Progenitor cell of endocrine pancreas (in vitro differentiated cells): ENCODE measurements around the gene HBG2. TPM values are rescaled to one million over a fixed set of nuclear protein-coding genes. Genes with fewer than 3 reads are reported as not detected.
"Not testable (repeated sequence)": the region's sequence is repeated elsewhere in the genome, so short reads cannot be mapped to it uniquely, and the experiment has no call there.

Experiments
- DNase-seq: peaks from one replicate; pipeline ENCODE4 v3.0.0; 2021; ENCODE audit warnings: low spot score; ENCODE audit not compliant: unreplicated experiment
- H3K27ac Mint-ChIP-seq: 2 replicates; pipeline ENCODE4 v1.8.0; 2021; ENCODE audit warnings: mild to moderate bottlenecking, moderate library complexity, mixed read lengths
- H3K27me3 Mint-ChIP-seq: 2 replicates; pipeline ENCODE4 v1.8.0; 2021; ENCODE audit warnings: mixed read lengths
- H3K36me3 Mint-ChIP-seq: 2 replicates; pipeline ENCODE4 v1.8.0; 2022; ENCODE audit warnings: mixed read lengths; ENCODE audit not compliant: insufficient read depth
- H3K4me1 Mint-ChIP-seq: 2 replicates; pipeline ENCODE4 v1.8.0; 2021; ENCODE audit warnings: low read depth, mixed read lengths
- H3K4me3 Mint-ChIP-seq: 2 replicates; pipeline ENCODE4 v1.8.0; 2021; ENCODE audit warnings: low read depth, mild to moderate bottlenecking, moderate library complexity, mixed read lengths
- H3K9me3 Mint-ChIP-seq: 2 replicates; pipeline ENCODE4 v1.8.0; 2021; ENCODE audit warnings: low read depth, mixed read lengths
- total RNA-seq: library from RNA; stranded (reverse); gene quantifications from 2 replicates; pipeline ENCODE4 v1.2.1, GENCODE V29; 2021
- TF ChIP-seq, protein P1 (sequence below): fragments of 200-600 bp; sonication (generic); IDR thresholded peaks from one replicate; pipeline ENCODE4 v1.5.0; 2021; ENCODE audit warnings: antibody characterized with exemption, mild to moderate bottlenecking; ENCODE audit not compliant: unreplicated experiment

HBG2 gene
- total RNA-seq, 1 donor from 2014 or later = not detected

DNA sequence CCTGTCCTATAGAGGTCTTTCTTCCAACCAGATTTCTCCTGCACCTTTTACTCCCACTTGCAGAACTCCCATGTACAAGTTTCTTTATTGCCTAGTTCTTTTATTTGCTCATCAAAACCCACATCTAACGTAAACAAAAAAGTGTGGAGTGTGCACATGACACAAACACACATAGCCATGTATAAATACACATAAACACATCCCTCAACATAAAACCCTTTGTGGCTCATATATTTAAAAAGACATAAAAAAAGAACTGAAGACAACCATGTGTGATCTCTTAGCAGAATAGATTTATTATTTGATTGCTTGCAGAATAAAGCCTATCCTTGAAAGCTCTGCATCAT is 1.7 kb downstream of the HBG2 start:
- peaks cover 7% of the 10 kb centered on the region for H3K4me1 Mint-ChIP-seq
- no peak overlapping the region for H3K27ac Mint-ChIP-seq
- H3K4me3 Mint-ChIP-seq = no peak overlapping the region
- no peaks in the 10 kb centered on the region for H3K36me3 Mint-ChIP-seq
- TF ChIP-seq, protein P1, sequence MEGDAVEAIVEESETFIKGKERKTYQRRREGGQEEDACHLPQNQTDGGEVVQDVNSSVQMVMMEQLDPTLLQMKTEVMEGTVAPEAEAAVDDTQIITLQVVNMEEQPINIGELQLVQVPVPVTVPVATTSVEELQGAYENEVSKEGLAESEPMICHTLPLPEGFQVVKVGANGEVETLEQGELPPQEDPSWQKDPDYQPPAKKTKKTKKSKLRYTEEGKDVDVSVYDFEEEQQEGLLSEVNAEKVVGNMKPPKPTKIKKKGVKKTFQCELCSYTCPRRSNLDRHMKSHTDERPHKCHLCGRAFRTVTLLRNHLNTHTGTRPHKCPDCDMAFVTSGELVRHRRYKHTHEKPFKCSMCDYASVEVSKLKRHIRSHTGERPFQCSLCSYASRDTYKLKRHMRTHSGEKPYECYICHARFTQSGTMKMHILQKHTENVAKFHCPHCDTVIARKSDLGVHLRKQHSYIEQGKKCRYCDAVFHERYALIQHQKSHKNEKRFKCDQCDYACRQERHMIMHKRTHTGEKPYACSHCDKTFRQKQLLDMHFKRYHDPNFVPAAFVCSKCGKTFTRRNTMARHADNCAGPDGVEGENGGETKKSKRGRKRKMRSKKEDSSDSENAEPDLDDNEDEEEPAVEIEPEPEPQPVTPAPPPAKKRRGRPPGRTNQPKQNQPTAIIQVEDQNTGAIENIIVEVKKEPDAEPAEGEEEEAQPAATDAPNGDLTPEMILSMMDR = no peak
- H3K9me3 Mint-ChIP-seq = no peaks in the 10 kb centered on the region
- H3K27me3 Mint-ChIP-seq = peaks cover 11% of the 10 kb centered on the region
- DNase-seq = no peak

DNA sequence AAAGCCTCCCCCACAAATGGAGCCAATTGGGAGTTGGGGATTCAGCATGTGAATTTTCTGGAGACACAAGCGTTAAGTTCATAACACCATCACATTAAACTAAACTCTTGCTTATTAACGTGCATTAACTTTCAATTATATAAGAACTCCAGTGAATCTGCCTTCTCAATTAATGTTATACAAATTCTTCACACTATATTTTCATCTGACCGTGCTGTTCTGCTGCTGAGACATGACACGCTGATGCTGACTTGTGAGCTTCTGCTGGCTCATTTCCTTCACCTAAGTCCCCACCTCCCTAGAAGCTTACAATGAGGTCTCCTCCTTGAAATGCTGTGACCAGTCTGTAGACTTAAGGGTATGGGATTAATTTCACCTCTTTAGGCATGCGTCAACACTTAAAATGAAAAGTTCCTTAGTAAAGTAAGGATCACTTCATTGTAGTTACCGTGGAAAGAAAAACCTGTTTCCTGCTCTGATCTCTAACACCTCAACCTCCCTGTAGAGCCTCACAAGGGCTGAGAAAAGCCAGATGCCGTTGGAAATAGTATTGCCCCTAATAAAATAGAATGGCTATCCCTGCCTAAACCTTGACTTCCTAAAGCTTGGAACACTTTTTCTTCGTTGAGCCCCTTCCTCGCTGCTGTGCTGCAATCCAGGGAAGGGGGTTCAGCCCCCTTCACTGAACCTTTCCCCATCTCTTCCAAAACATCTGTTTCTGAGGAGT is 2.2 kb downstream of the HBG2 start:
- Mint-ChIP-seq H3K36me3 (no peaks in the 10 kb centered on the region), H3K27ac (no peak overlapping the region), H3K4me3 (no peak overlapping the region), H3K27me3 (peaks cover 15% of the 10 kb centered on the region), H3K4me1 (peaks cover 4% of the 10 kb centered on the region), H3K9me3 (no peaks in the 10 kb centered on the region)
- DNase-seq = no peak
- TF ChIP-seq, protein P1 = no peak

DNA sequence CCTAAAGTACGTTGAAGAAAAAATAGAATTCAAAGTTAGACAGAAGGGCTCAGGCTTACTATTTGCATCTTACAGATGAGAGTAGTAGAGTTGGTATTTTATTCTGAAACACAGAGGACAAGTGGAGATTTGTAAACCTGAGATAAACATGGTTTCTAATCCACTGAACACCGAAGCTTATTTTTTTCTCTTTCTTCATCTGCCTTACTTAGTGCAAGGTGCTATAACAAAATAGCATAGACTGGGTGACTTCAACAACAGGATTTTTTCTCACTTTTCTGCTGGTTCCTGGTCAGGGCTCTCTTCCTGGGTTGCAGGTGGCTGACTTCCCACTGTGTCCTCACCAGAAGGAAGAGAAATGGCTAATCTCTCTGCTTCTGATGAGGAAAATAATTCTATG is 2.8 kb downstream of the HBG2 start:
- H3K4me3 Mint-ChIP-seq = no peak overlapping the region
- no peaks in the 10 kb centered on the region for H3K9me3 Mint-ChIP-seq
- TF ChIP-seq, protein P1 = no peak
- peaks cover 17% of the 10 kb centered on the region for H3K27me3 Mint-ChIP-seq
- peaks cover under 1% of the 10 kb centered on the region for H3K4me1 Mint-ChIP-seq
- H3K27ac Mint-ChIP-seq = no peak overlapping the region
- DNase-seq = no peak
- H3K36me3 Mint-ChIP-seq = no peaks in the 10 kb centered on the region

DNA sequence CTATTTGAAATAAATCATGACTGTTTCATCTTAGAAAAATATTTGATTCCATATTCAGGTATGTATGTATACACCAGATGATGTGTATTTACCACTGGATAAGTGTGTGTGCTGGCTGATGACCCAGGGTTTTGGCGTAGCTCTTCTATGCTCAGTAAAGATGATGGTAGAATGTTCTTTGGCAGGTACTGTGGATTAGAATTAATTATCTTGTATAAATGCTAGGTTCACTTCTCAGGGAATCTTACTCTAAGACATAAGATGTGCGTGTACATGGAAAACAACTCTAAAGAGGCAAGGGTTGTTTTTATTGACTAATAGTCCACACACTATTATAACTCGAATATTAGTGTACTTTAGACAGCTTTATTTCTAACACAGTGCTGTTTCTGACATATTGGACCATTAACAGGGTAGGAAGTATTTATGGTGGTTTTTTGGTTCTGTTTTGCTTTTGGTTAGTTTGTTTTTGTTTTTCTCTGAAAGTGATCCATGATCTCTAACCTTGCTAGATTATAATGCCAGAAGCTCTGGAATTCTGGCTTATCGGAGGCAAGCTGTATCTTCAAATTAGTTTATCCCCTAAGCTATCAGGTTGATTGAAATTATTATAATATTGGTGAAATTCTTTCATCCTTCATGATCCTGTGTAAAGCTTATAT is 3.9 kb downstream of the HBG2 start:
- Mint-ChIP-seq H3K4me3 (no peak overlapping the region), H3K27ac (no peak overlapping the region), H3K4me1 (no peaks in the 10 kb centered on the region), H3K9me3 (no peaks in the 10 kb centered on the region), H3K36me3 (no peaks in the 10 kb centered on the region), H3K27me3 (peaks cover 20% of the 10 kb centered on the region)
- DNase-seq = no peak
- TF ChIP-seq, protein P1 = no peak

DNA sequence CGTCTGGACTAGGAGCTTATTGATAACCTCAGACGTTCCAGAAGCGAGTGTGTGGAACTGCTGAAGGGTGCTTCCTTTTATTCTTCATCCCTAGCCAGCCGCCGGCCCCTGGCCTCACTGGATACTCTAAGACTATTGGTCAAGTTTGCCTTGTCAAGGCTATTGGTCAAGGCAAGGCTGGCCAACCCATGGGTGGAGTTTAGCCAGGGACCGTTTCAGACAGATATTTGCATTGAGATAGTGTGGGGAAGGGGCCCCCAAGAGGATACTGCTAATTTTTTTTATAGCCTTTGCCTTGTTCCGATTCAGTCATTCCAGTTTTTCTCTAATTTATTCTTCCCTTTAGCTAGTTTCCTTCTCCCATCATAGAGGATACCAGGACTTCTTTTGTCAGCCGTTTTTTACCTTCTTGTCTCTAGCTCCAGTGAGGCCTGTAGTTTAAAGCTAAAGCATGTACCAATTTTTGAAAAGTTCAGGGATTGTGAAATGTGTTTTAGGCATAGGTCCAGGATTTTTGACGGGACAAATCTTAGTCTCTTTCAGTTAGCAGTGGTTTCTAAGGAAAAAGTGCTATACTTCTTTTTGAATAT is 4.7 kb downstream of the HBG2 start, which contains the start of gene HBG1:
Gene HBG1, minus strand, starts transcription at position 51 of the 590 bp plus-strand sequence. CDS start 53 bp downstream, outside the sequence.
- DNase-seq, H3K4me3 Mint-ChIP-seq, H3K27ac Mint-ChIP-seq, H3K9me3 Mint-ChIP-seq, H3K4me1 Mint-ChIP-seq, H3K36me3 Mint-ChIP-seq: not testable (repeated sequence)
- peaks cover 20% of the 10 kb centered on the region for H3K27me3 Mint-ChIP-seq

DNA sequence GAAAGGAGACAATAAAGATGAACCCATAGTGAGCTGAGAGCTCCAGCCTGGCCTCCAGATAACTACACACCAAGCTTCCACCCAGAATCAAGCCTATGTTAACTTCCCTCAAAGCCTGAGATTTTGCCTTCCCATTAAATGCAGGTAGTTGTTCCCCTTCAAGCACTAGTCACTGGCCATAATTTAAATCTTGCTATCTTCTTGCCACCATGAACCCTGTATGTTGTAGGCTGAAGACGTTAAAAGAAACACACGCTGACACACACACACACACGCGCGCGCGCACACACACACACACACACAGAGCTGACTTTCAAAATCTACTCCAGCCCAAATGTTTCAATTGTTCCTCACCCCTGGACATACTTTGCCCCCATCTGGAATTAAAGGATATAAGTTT is 6.1 kb downstream of the HBG2 start:
- H3K4me3 Mint-ChIP-seq, H3K36me3 Mint-ChIP-seq, H3K9me3 Mint-ChIP-seq, H3K4me1 Mint-ChIP-seq, H3K27ac Mint-ChIP-seq, DNase-seq: not testable (repeated sequence)
- peaks cover 20% of the 10 kb centered on the region for H3K27me3 Mint-ChIP-seq
